Kidney (tissue), 14 donors: ENCODE data around the gene PCNX2. TPM values are rescaled to one million over a fixed set of nuclear protein-coding genes. Genes with fewer than 3 reads are reported as not detected.

Experiments used
- DNase-seq, 5 donors: peaks; one replicate each; pipeline ENCODE4 v3.0.0-alpha.2; 2013 to 2020
- FAIRE-seq: peaks from 2 replicates; lab custom pipeline; 2012; peaks lifted over from hg19 to GRCh38; lab: Jason Lieb, UNC
- H3K27ac ChIP-seq, 2 donors: one replicate each; pipeline ENCODE4 v1.7.0; 2013; ENCODE audit warnings: low read depth in 2 of 2, low read length in 2 of 2, inconsistent platforms in 1 of 2
- H3K27me3 ChIP-seq: one replicate; pipeline ENCODE4 v1.7.1; 2013; ENCODE audit warnings: low read length, inconsistent platforms; ENCODE audit not compliant: control insufficient read depth, insufficient read depth
- H3K36me3 ChIP-seq, 3 donors: one replicate each; pipeline versions ENCODE4 v1.7.0 to v1.7.1; 2013; ENCODE audit warnings: low read length in 3 of 3, control low read depth in 1 of 3, inconsistent platforms in 1 of 3; ENCODE audit not compliant: insufficient read depth in 3 of 3, control insufficient read depth in 2 of 3
- H3K4me1 ChIP-seq, 3 donors: one replicate each; pipeline versions ENCODE4 v1.7.0 to v1.7.1; 2013; ENCODE audit warnings: low read length in 3 of 3, inconsistent platforms in 1 of 3, low read depth in 1 of 3; ENCODE audit not compliant: control insufficient read depth in 2 of 3, insufficient read depth in 2 of 3
- H3K4me3 ChIP-seq, 3 donors: one replicate each; pipeline versions ENCODE4 v1.7.0 to v1.8.1; 2013; ENCODE audit warnings: low read length in 3 of 3, control low read depth in 1 of 3, inconsistent platforms in 1 of 3
- H3K9ac ChIP-seq, 3 donors: one replicate each; pipeline versions ENCODE4 v1.7.0 to v1.7.1; 2013; ENCODE audit warnings: low read length in 3 of 3, control low read depth in 1 of 3, inconsistent platforms in 1 of 3
- H3K9me3 ChIP-seq, 3 donors: one replicate each; pipeline versions ENCODE4 v1.7.0 to v1.7.1; 2013; ENCODE audit warnings: low read length in 3 of 3, control low read depth in 1 of 3, inconsistent platforms in 1 of 3; ENCODE audit not compliant: control insufficient read depth in 2 of 3, insufficient read depth in 1 of 3
- CTCF ChIP-seq: IDR thresholded peaks from 3 replicates; pipeline ENCODE4 v1.5.1; 2012; ENCODE audit warnings: mild to moderate bottlenecking, moderate library complexity, borderline replicate concordance; ENCODE audit not compliant: insufficient read depth; ENCODE audit errors: extremely low read depth
- intact Hi-C: fragments of 100-400 bp; cut with DNase I; formaldehyde crosslinking; loops from one replicate; pipeline ENCODE4 v1.11.1; 2022
- polyA plus RNA-seq: library from polyadenylated mRNA; stranded (reverse); fragments of 350-450 nt; fragmentation: Illumina TruSeq; extraction: RNeasy Lipid Tissue Mini Kit (QIAGEN cat#74804); gene quantifications from one replicate; pipeline ENCODE4 v1.2.3, GENCODE V29; 2014; ENCODE audit warnings: low read depth, low replicate concordance; ENCODE audit not compliant: insufficient read depth
- total RNA-seq: library from RNA; stranded (reverse); fragmentation: NEBNext Ultra II Directional; extraction: Animal tissue kit (Norgen Biotek cat#: 25700); gene quantifications from one replicate; pipeline ENCODE4 v1.2.1, GENCODE V29; 2021
- donor health status: control.
- donor health status: control.
- donor health status: control.
- donor health status: control.
- donor health status: control.
- donor health status: DM: yes; HTN: yes; CAD: no.
- donor health status: Normal renal cell carcinoma (clear cell type).

PCNX2 gene
- total and polyA plus RNA-seq, 2 donors from 2014 or later: 5.2 to 29.2 TPM

DNA sequence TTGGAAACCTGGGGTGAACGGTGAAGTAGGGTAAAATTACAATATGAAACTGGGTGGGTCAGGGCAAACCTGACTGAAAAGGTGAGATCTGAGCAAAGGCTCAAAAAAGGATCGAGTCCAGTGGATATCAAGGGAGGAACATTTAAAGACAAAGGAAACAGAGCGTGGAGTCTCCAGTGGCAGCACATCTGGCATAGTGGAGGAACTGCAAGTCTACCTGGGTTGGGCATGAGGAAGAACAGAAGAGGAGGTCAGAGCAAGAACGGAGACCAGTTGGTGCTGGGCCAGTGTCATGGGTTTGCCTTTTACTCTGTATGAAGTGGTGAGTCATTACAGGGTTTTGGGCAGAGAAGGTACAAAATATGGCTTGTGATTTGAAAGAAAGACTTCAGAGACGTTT lies 181.4 kb downstream of the PCNX2 start:
- DNase-seq (no peak), FAIRE-seq (no peak)
- Histone ChIP-seq H3K4me1 (peaks cover 0 to 6% (median 3%) of the 10 kb centered on the region in 3 donors), H3K9me3 (no peaks in the 10 kb centered on the region), H3K27me3 (no peaks in the 10 kb centered on the region), H3K9ac (no peak overlapping the region), H3K27ac (no peak overlapping the region), H3K4me3 (no peak overlapping the region), H3K36me3 (no peaks in the 10 kb centered on the region)
- no peak for TF ChIP-seq CTCF
- intact Hi-C loops: no loop called here

DNA sequence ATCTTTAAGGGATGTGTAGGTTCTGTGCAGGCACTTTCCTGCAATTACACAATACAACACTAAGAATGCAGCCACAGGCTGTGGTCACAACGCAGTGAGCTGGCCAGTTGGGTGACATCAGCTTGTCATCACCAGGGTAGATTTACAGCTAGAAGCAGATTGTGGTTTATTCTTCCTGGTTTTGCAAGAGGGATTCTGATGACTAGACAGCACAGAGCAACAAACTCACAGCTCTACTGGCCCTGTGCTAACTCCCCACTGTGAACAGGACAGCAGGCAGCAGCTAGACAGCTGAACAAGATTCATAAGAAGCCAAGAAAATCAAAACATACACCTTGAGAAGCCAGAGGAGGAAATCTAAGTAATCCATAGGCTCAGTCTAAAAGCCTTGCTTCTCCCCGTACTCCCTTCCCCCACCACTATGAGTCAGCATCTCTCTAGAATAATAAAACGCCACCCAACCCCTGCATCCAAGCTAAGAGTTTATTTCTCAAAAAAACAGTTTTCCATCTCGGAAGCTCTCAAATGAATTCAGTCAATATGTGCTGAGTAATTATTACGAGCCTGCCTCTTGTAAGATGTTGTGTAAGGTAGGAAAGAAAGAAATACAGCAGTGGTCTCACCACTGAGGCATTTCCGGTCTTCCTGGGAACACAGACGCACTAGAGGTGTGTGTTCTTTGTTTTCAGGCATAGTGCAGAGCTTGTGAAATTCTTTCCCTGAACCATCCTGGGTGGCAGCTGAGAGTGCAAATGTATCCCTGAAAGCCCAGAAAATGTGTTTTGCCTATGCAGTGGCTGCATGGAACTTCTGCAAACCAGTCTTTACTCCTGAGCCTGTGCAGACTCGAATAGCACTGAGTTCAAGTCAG lies 182.3 kb downstream of the PCNX2 start:
- no peaks in the 10 kb centered on the region for H3K27me3 ChIP-seq
- H3K9me3 ChIP-seq: no peaks in the 10 kb centered on the region
- peaks cover 0 to 6% (median 3%) of the 10 kb centered on the region in 3 donors for H3K4me1 ChIP-seq
- H3K4me3 ChIP-seq: no peak overlapping the region
- DNase-seq (peak; percentile 73 to 93 (median 81)), FAIRE-seq (no peak)
- TF ChIP-seq CTCF: no peak
- H3K36me3 ChIP-seq: no peaks in the 10 kb centered on the region
- no peak overlapping the region for H3K9ac ChIP-seq
- peak overlapping the region in 1 of 2 donors; percentile 7 for H3K27ac ChIP-seq
- intact Hi-C loops: no loop called here

DNA sequence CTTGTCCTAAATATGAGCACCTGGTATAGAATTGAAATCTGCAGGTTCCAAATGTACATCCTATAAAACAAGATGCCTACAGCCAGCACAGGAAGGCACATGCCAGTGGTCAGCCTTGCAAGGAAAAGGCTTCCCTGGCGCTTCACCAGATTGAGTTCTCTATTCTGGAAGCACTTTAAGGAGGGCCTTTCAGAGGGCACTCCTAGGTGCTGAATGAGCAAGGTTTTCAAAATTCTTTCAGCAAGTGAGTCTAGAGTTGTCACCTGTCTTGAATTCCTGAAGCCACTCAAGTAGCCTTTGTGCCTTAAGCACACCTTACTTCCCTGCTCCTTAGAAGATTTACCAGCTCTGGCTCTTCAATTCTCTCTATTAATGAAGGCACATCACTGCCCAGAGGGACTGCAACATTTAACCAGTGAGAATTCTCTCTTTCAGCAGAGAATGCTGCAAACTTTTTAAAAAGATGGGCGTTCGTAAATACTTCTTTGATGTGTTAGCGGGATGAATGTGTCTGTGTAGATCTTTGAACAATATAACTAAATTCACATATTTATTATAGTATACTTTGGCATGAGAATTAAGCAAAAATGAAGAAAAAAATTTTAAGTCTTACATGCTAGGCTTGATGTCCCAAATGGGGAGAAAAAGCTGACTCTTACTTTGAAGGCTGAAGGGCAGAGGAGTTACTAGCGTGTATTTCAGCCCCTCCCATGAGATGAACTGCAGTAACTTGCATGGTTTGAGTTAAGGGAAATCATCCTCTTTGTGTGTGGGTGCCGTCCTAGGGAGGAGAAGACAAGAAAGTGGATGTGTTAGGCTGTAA lies 183.1 kb downstream of the PCNX2 start:
- H3K4me1 ChIP-seq: peaks cover 0 to 6% (median 3%) of the 10 kb centered on the region in 3 donors
- no peak overlapping the region for H3K4me3 ChIP-seq
- no peaks in the 10 kb centered on the region for H3K36me3 ChIP-seq
- H3K9me3 ChIP-seq: no peaks in the 10 kb centered on the region
- no peak overlapping the region for H3K9ac ChIP-seq
- no peak overlapping the region for H3K27ac ChIP-seq
- H3K27me3 ChIP-seq: no peaks in the 10 kb centered on the region
- TF ChIP-seq CTCF: no peak
- intact Hi-C loops: no loop called here
- FAIRE-seq: no peak
- peak in 2 of 5 donors; percentile 16 to 25 for DNase-seq
